GM21423 (cell line): Measurements from ENCODE around the gene SH3RF2.
"Not testable (repeated sequence)": the region's sequence is repeated elsewhere in the genome, so short reads cannot be mapped to it uniquely, and the experiment has no call there.

Source experiments
- ATAC-seq: cut with Tn5 transposase; IDR thresholded peaks from one replicate; pipeline ENCODE4 v1.9.1; 2021; ENCODE audit warnings: mild to moderate bottlenecking, moderate library complexity; ENCODE audit not compliant: unreplicated experiment

The SH3RF2 gene

DNA sequence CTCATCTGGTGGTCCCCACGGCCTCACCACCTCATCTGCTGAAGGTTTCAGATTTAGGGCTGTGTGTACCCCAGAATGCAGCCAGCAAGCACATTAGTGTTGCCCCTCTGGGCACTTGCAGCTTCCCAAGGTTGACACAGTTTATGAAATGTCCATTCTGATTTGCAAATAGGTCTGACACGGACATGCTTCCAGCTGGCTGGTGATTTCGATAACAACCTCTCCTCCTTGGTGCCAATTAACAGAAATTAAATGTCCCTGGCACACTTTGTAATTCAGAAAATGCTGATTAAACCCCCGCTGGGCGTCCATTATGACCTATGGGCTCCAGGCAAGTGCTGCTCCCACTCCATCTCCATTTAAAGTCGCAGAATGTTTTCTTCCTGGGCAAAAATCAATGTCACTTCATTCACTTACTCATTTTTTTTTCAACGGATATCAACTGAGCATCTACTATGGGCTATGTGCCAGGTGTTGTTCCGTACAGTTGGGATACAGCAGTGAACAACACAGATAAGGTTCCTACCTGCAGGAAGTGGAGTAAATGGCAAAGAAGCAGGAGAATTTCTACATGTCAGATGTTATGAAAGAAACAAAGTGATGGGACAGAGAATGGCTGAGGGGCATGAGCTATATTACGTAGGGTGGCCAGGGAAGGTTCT lies 137.0 kb downstream of the SH3RF2 start:
- no peak for ATAC-seq

DNA sequence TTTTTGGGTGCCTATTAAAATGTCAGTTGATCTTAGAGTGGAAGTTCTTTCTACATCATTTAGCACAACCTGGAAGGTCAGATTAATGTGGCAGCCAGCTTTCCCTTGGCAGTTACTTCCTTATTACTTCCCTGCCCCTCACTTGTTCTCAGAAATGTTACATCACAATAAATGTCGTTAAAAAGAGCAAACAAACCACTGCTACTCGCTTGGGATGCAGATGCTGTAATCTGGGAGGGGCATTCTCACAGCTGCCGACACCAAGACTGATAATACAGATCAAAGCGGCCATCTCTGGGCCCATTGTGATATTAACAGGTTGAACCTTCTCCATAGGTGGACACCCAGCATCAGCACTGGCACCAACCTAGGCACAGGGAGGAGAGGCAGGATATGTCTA lies 139.7 kb downstream of the SH3RF2 start:
- no peak for ATAC-seq

DNA sequence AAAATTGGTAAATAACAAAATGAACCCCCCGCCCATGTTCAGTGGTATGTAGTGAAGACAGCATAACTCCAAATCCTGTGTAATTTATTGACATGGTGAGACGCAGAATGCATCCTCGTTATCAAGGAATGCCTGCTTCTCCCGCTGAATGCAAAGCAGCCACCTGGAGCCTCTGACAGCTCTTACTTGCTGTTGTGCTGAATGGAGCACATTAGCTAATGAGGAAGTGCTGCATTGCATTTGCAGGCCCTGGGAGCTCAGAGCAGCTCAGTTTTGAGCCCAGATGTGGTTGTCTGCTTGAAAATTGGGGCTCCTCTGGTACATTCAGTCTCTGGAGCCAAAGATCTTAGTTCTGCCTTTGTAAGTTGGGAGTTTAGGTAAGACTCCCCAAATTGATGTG lies 140.1 kb downstream of the SH3RF2 start:
- no peak for ATAC-seq

DNA sequence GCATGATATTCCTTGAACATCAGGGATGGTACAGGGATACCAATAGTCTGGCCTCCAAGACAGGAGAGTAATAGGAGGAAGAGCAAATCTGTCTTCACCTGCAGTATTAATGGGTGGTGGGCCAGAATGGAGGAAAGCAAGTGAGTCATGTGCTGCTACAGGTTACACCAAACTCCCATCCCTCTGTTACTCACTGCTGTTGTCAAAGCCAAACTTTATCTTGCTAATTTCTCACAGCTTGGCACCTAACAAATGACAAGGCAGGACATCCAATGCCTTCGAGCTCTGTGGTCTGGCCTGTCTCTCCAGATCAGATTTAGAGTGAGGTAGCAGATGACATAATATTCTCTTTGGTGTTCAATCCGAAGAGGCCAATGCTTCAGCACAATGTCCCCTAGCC lies 142.2 kb downstream of the SH3RF2 start:
- no peak for ATAC-seq

DNA sequence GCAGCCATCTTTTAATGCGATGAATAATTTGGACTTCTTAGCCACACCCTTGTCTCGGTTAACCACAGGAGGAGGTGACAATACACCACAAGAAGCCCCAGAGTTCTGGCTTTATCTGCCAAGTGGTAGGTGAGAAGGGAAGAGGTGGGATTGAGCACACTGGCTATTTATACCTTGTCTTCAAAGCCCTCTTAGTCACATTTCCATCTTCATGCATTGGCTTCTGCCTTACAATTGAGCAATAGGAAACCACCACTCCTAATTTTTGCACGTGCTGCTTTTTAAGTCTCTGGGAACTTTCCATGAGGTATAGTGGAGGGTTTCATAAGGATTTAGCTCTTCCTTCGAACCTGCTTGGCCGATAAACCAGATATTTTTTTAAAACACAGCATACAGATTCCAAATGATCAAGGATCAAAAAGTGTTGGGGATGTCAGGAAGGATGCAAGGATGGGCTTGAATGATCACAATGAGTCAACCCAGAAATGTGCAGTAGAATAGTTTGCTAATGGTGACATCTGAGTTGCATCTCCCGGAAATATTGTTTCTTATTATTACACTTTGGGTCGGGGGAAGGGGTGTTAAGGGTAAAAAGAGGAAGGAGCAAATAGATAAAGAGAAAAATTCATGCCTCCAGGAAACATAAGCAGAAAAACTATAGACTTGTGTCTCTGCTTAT lies 143.5 kb downstream of the SH3RF2 start:
- no peak for ATAC-seq

DNA sequence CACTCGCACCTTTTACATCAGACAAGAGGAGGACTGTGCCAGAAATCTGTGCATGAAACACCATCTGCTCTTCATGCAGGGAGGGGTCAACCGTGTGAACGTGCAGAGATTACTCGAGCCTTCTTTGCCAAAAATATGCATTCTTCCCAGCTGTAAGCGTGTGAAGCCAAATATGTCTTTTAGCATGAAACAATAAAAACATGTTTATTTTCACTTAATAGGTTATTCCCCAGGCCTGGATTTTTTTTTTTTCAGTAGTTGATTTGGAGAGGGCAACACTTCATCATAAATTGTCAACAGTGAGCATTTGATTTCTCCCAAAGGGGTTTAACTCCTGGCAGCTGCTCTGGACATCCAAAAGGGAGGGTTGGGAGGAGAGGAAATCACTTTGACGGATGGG lies 145.2 kb downstream of the SH3RF2 start:
- no peak for ATAC-seq

DNA sequence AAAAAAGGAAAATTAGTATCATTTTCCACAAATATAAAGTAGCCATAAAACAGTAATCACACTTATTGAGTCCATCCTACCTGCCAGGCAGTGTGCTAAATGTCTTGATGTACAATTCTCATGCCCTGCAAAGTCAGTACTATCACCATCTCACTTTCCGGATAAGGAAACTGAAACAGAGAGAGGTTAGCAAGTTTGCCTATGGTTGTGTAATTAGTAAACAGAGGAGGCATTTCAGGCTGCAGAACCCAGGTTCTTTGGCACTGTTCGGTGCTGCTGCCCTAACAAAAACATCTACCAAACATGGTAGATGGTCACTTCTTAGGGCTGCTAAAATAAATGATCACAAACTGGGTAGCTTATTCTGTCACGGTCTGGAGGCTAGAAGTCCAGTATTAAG lies 146.4 kb downstream of the SH3RF2 start:
- ATAC-seq = peak; percentile 89

DNA sequence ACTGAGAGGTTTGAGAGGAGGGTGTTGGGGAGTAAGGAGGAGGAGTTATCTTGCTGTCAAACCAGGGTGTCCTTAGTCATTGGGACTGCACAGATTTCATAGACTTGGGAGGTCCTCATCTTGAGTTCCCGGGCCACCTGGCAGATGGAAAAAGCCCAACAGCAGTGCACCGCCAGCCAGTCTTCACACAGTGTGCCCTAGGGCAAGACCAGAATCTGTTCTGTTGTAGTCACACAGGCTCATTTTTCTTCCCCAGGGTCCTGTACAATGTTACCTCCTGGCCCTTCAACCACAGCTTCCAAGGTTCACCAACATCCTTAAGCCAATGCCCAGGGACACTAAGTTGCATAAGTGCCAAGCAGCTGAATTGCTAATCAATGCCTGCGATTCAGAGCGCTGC lies 148.0 kb downstream of the SH3RF2 start:
- ATAC-seq = no peak

DNA sequence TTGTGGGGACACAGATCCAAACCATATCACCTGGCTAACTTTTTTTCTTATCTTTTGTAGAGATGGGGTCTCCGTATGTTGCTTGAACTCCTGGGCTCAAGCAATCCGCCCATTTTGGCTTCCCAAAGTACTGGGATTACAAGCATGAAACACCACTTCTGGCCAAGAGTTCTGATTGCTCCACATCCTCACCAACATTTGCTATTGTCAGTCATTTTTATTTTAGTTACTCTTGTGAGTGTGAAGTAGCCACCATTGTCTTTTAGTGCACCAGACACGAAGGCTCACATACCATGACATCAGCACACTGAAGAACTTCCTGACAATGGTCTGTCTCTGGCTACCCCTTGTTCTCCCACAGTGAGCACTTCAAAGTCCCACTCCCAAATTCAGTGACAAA lies 151.7 kb downstream of the SH3RF2 start:
- ATAC-seq = no peak

DNA sequence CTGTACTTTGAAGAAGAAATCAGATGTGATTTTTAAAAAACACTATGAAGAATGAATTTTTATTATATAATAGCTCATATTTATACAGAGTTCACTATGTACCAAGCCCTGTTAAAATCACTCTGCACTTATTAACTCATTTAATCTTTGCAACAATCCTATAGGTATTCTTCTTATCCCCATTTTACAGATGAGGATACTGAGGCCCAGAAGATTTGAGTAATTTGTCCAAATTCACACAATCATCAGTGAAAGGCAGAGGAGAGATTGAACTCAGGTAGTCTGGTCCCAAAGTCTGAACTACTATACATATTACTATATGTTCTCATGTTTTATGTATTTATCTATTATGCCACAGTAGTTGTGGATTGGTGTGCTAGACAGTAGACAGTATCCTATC lies 152.9 kb downstream of the SH3RF2 start:
- ATAC-seq = no peak

DNA sequence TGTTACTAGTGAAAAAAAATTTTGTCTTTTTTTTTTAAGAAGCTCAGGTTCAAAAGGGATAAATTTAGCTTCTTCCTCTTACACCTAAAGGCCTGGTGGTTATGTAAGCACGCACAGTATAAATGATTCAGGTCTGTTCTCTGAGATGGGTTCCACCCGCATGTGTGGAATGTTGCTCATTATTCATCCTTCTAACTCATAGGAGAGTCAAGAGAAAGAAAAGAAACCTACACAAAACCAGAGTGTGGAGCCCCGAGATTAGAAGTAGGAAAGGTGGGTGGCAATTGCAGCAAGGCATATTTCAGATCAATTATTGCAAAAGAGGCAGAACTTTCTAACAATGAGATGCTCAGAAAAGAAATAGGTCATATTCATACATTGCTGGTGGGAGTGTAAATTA lies 155.5 kb downstream of the SH3RF2 start:
- ATAC-seq = no peak

DNA sequence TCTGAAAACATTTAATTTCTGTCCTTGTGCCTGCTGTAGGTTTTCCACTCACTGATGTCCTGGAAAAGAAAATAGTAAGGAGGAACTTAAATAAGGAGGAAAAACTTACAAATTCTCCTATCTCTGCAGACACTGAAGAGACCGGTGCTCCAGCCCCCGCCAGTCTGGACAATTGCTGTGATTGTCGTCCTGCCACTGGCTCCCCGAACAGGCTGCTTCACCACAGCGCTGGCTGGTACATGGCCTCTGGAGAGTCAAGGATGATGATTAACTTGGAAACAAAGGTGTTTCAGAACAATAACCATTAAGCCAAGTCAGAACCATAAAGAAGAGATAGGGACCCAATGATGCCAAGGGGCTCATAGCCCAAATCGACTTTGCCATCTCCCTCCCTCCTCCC lies 161.7 kb downstream of the SH3RF2 start:
- ATAC-seq = no peak

DNA sequence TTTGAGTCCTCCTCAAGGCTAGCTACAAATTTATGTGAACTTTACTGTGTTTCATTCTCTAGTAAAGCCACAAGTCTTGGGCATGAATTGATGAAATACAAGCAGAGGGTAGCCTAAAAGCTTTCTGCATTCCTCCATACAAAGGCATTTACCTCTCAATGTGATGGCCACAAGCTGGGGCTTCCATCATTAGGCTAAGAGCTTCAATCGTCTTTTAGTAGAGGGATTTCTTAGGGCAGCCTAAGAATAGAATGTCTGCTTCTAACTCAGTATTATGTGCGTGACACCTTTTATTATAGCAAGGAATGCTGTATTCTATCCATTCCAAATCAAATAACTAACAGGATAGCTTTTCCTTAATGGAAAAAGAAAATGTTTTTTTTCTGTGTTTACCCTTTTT lies 165.3 kb downstream of the SH3RF2 start:
- no peak for ATAC-seq

DNA sequence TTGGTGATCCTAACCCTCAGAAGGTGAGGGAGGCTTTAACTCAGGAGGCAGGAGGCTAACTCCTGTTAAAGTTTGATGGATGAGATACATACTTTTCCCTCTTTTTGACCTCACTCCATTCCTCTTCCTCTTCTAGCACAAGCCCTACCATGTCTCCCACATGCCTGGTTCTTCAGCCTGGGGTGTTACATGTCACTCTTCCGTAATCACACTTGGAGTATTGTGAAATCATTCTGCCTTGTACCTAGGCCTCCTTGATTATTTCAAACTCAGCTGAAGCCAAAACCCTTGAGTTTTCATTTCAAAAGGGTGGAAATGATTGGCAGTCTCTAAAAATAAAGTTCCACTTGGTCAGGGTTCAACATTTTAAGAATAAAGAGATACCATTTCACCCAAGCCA lies 167.2 kb downstream of the SH3RF2 start:
- ATAC-seq = no peak

DNA sequence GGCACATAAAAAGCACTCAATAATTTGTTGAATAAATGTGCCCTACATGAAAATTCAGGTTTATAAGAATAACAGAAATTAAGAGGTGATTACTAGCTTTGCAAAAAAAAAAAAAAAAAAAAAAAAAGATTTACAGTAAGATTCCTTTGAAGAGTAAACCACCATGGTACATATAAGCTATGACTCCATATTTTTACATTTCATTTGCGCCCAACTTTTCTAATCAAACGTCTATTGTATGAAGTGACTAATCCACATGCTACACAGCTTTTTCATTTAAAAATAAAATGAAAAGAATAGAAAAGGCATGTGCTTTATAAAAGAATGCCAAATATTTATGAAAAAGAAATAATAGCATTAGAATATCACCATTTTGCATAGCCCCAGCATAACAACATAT lies 169.1 kb downstream of the SH3RF2 start, which contains the start of gene PLAC8L1:
PLAC8L1 (minus strand) TSS at position 101 of the 400 bp plus-strand sequence. CDS start 1,266 bp downstream, outside the sequence.
- ATAC-seq = no peak

DNA sequence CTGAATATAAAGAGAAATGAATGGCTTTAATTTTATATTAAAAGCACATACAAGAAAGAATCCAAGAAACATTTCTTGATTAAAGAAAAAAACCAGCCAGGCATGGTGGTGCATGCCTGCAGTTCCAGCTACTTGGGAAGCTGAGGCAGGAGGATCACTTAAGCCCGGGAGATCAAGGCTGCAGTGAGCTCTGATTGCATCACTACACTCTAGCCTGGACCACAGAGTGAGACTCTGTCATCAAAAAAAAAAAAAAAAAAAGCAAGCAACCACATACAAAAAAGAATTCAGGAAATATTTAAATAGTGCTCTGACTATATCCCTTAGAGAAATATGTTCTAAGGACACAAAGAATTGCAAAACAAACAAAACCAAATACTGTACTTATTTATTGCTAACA lies 171.5 kb downstream of the SH3RF2 start:
- no peak for ATAC-seq

DNA sequence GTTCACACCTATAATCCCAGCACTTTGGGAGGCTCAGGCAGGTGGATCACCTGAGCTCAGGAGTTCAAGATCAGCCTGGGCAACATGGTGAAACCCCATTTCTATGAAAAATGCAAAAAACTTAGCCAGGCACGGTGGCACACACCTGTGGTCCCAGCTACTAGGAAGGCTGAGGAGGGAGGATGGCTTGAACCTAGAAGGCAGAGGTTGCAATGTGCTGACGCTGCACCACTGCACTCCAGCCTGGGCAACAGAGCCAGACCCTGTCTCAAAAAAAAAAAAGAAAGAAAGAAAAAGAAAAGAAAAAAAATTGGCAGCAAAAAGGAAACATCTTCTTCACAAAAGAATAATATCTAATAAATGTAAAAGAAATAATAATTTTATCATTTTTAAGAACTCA lies 172.5 kb downstream of the SH3RF2 start:
- ATAC-seq = not testable (repeated sequence)

DNA sequence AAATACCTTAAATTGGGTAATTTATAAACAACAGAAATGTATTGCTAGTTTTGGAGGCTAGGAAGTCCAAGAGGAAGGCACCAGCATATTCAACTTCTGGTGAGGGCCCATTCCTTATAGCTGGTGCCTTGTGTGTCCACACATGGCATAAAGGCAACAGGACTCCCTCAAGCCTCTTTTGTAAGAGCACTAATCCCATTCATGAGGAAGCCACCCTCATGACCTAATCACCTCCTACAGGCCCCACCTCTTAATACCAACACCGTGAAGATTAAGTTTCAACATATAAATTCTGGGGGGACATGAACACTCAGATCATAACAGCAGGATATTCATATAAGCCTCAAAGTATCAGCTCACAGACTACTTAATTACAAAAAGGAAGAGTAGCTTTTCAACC lies 173.0 kb downstream of the SH3RF2 start:
- no peak for ATAC-seq

DNA sequence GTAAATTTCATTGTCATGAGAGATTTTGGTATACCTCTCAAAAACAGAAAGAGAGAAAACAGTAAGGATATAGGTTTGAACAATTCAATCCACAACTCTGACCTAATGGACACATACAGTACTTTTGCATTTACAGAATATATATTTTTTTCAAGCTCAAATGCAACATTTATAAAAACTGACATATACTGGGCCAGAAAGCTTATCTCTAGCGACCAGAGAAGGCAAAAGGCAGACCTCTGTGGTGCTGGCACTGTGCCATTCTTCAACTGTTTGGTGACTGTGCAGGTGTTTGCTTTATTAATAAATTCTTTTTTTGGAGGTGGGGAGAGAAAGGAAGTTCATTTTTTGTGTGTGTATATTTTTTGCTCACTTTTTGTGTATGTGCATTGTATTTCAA lies 175.0 kb downstream of the SH3RF2 start:
- ATAC-seq = no peak

DNA sequence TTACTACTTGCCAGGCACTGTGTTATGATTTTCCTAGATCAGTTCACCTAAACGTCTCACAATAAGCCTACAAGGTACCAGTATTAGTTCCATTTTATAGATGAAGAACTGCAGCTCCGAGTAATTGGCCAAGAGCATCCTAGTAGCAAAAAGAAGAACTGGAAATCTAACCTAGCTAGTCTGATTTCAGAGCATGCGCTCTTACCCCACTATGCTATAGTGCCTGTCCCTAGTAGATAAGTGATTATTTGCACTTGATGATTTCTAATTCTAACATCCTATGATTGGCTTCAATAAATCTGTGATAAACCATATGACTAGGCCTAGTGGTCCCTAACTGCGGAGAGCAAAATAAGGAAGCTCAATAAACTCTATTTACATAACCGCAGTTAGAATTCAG lies 176.1 kb downstream of the SH3RF2 start:
- ATAC-seq = no peak
